ENCODE data around the gene PAX3.

DNA sequence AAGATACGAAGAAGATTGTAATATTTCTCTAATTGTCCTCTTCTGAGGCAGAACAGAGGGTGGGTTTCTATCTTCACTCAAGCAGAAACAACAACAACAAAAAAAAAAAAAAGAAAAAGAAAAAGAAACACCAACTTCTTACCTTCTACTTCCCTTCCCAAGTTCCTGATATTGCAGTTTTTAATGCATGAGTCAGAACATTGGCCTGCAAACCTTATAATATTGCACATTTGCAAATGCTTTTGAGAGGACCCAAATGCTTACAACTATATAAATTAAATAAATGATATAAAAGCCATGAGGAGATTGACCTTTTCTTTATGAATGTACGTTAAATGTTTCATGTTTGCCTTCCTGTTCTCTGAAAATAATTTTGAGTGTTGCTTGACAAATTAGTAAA lies 37.3 kb downstream of the PAX3 start:
- TF ChIP-seq, protein P1, sequence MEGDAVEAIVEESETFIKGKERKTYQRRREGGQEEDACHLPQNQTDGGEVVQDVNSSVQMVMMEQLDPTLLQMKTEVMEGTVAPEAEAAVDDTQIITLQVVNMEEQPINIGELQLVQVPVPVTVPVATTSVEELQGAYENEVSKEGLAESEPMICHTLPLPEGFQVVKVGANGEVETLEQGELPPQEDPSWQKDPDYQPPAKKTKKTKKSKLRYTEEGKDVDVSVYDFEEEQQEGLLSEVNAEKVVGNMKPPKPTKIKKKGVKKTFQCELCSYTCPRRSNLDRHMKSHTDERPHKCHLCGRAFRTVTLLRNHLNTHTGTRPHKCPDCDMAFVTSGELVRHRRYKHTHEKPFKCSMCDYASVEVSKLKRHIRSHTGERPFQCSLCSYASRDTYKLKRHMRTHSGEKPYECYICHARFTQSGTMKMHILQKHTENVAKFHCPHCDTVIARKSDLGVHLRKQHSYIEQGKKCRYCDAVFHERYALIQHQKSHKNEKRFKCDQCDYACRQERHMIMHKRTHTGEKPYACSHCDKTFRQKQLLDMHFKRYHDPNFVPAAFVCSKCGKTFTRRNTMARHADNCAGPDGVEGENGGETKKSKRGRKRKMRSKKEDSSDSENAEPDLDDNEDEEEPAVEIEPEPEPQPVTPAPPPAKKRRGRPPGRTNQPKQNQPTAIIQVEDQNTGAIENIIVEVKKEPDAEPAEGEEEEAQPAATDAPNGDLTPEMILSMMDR (IDR thresholded peaks at IDR 0.05) = no peak
- TF ChIP-seq POLR2A (IDR thresholded peaks at IDR 0.05) = no peak

Data from body of pancreas (tissue), 4 donors.